Nasal cavity respiratory epithelium epithelial cell of viscerocranial mucosa (primary cell): ENCODE measurements around the gene ANKRD9. TPM values are rescaled to one million over a fixed set of nuclear protein-coding genes. Genes with fewer than 3 reads are reported as not detected.

Experiments
- total RNA-seq: library from RNA; depleted of rRNA; stranded (reverse); fragments of >200 nt; gene quantifications from 2 replicates; pipeline ENCODE4 v1.2.3, GENCODE V29; 2014

Gene ANKRD9
- 17.8 and 43.9 TPM in 2 replicates for total RNA-seq

GRCh38 chr14:102509746-102510615, at the start of gene ANKRD9:
Gene ANKRD9 (minus strand): TSS chr14:102509776. CDS start chr14:102507889, 1,887 bp downstream.

Other genes starting within 250 kb of the ANKRD9 start
- gene MOK, start 204.6 kb downstream of the ANKRD9 start, total RNA-seq, result 2.4 and 5.8 TPM in 2 replicates
- 8.2 and 9.4 TPM in 2 replicates for gene ZNF839, start 190.0 kb downstream of the ANKRD9 start, total RNA-seq
- gene CINP, start 146.9 kb downstream of the ANKRD9 start, total RNA-seq, result 42.0 and 50.1 TPM in 2 replicates
- gene TECPR2, start 146.8 kb downstream of the ANKRD9 start, total RNA-seq, result 6.8 and 19.2 TPM in 2 replicates
- 27.0 and 57.5 TPM in 2 replicates for gene RCOR1, start 82.9 kb upstream of the ANKRD9 start, total RNA-seq